K562 (cell line): Measurements from ENCODE around the gene VEGFB. TPM values are rescaled to one million over a fixed set of nuclear protein-coding genes. Genes with fewer than 3 reads are reported as not detected.

Source experiments
- ATAC-seq: fragments of 200-7000 bp; cut with Tn5 transposase; 3 replicates; pipeline ENCODE4 v1.9.1; 2020; ENCODE audit warnings: moderate library complexity
- BruUV-seq: library from RNA; stranded (reverse); fragments of 400-500 nt; replicated peaks from 2 replicates; lab custom pipeline; 2021; lab: Mats Ljungman, UMichigan
- CTCF ChIA-PET: fragments of 300-600 bp; formaldehyde crosslinking; extraction: SDS; loops from one replicate; lab custom pipeline; 2021; ENCODE audit warnings: low intra/inter-chr PET ratio; lab: Yijun Ruan, JAX
- POLR2A ChIA-PET: fragments of 300-600, 350-650 bp; sonication (Branson Sonifier 250); formaldehyde crosslinking; extraction: SDS; loops from one replicate; lab custom pipeline; 2021; ENCODE audit warnings: antibody characterized with exemption, inconsistent platforms; lab: Yijun Ruan, JAX
- DNase-seq, 4 experiments: peaks; one replicate each; pipeline versions ENCODE4 v3.0.0 to v3.0.0-alpha.2; 2011 to 2018; ENCODE audit warnings: low spot score in 3 of 4, mixed read lengths in 3 of 4; ENCODE audit errors: extremely low read depth in 1 of 4
- FAIRE-seq: peaks from 2 replicates; lab custom pipeline; 2011; peaks lifted over from hg19 to GRCh38; lab: Jason Lieb, UNC
- H2AFZ ChIP-seq: 2 replicates; pipeline ENCODE4 v1.6.0; 2011; ENCODE audit warnings: low read depth, low read length, control low read depth, inconsistent platforms
- H3K27ac ChIP-seq: fragments of 200-600 bp; 3 replicates; pipeline ENCODE4 v1.8.0; 2011; ENCODE audit warnings: low read depth, mild to moderate bottlenecking, control low read depth, inconsistent platforms, low read length, moderate library complexity, mixed read lengths; ENCODE audit errors: extremely low read depth
- H3K27me3 ChIP-seq, 2 experiments: fragments of 300-600 bp in 1 of 2; 2 replicates in 1 of 2; 3 replicates in 1 of 2; pipeline versions ENCODE4 v1.6.0 to v1.8.0; 2011; ENCODE audit warnings: inconsistent platforms in 2 of 2, low read length in 2 of 2, mild to moderate bottlenecking in 1 of 2, mixed read lengths in 1 of 2, moderate library complexity in 1 of 2; ENCODE audit not compliant: control insufficient read depth in 2 of 2, insufficient read depth in 2 of 2
- H3K36me3 ChIP-seq: fragments of 300-600 bp; 3 replicates; pipeline ENCODE4 v1.8.0; 2011; ENCODE audit warnings: mild to moderate bottlenecking, low read length, inconsistent platforms; ENCODE audit not compliant: control insufficient read depth, insufficient read depth
- H3K4me1 ChIP-seq, 2 experiments: fragments of 200-600 bp in 1 of 2; replicated peaks in 1 of 2; 2 replicates in 1 of 2; 3 replicates in 1 of 2; pipeline versions ENCODE4 v1.5.1 to v1.8.0; 2011; ENCODE audit warnings: inconsistent platforms in 2 of 2, low read length in 2 of 2, mild to moderate bottlenecking in 1 of 2, mixed read lengths in 1 of 2, moderate library complexity in 1 of 2; ENCODE audit not compliant: control insufficient read depth in 2 of 2, insufficient read depth in 2 of 2
- H3K4me2 ChIP-seq: 2 replicates; pipeline ENCODE4 v1.6.1; 2011; ENCODE audit warnings: low read length, control low read depth, inconsistent platforms, mixed read lengths; ENCODE audit not compliant: insufficient read depth
- H3K4me3 ChIP-seq: fragments of 200-600 bp; sonication (generic), shearing (Covaris generic); 2 replicates; pipeline ENCODE4 v1.5.1; 2016; ENCODE audit warnings: control low read depth, inconsistent platforms
- H3K79me2 ChIP-seq: fragments of 200-600 bp; 3 replicates; pipeline ENCODE4 v1.8.0; 2011; ENCODE audit warnings: low read length, inconsistent platforms; ENCODE audit not compliant: control insufficient read depth, insufficient read depth
- H3K9ac ChIP-seq, 2 experiments: 2 replicates each; pipeline versions ENCODE4 v1.6.0 to v1.6.1; 2011; ENCODE audit warnings: low read depth in 2 of 2, low read length in 2 of 2, control low read depth in 1 of 2, inconsistent platforms in 1 of 2, mild to moderate bottlenecking in 1 of 2, mixed read lengths in 1 of 2; ENCODE audit not compliant: insufficient read depth in 1 of 2
- H3K9me1 ChIP-seq: one replicate; pipeline ENCODE4 v1.6.0; 2011; ENCODE audit warnings: inconsistent platforms, mild to moderate bottlenecking, low read length, moderate library complexity; ENCODE audit not compliant: control insufficient read depth, insufficient read depth
- H3K9me3 ChIP-seq: replicated peaks from 2 replicates; pipeline ENCODE4 v1.5.1; 2011; ENCODE audit warnings: low read depth, low read length, inconsistent platforms; ENCODE audit not compliant: control insufficient read depth, insufficient read depth
- H4K20me1 ChIP-seq: replicated peaks from 2 replicates; pipeline ENCODE4 v1.6.1; 2011; ENCODE audit warnings: low read length, inconsistent platforms, mixed read lengths; ENCODE audit not compliant: control insufficient read depth, insufficient read depth
- DPF2 ChIP-seq: fragments of 450-650 bp; IDR thresholded peaks from 2 replicates; pipeline ENCODE4 v1.6.1; 2016
- KHSRP ChIP-seq: fragments of 450-650 bp; IDR thresholded peaks from 2 replicates; pipeline ENCODE4 v1.6.1; 2017
- LCOR ChIP-seq: sonication (generic); formaldehyde crosslinking; IDR thresholded peaks from 2 replicates; pipeline ENCODE4 v1.8.0; 2022; ENCODE audit warnings: mild to moderate bottlenecking, missing genetic modification reagents
- RBM34 ChIP-seq: fragments of 200-400 bp; formaldehyde crosslinking; IDR thresholded peaks from 2 replicates; pipeline ENCODE4 v1.6.1; 2018; ENCODE audit warnings: low read length, borderline replicate concordance; ENCODE audit not compliant: insufficient read depth
- RFX1 ChIP-seq: fragments of 450-650 bp; IDR thresholded peaks from 2 replicates; pipeline ENCODE4 v1.6.1; 2016; ENCODE audit warnings: mild to moderate bottlenecking, moderate library complexity
- ZBTB7A ChIP-seq: IDR thresholded peaks from 2 replicates; pipeline ENCODE4 v1.6.1; 2011; ENCODE audit warnings: low read depth, mild to moderate bottlenecking, low read length, moderate library complexity, borderline replicate concordance; ENCODE audit not compliant: control insufficient read depth
- ZFX ChIP-seq: sonication (generic); formaldehyde crosslinking; IDR thresholded peaks from 2 replicates; pipeline ENCODE4 v1.8.0; 2022; ENCODE audit warnings: mild to moderate bottlenecking, missing genetic modification reagents, moderate library complexity
- ZNF165 ChIP-seq: fragments of 250-450 bp; sonication (Bioruptor Pico); IDR thresholded peaks from 2 replicates; pipeline ENCODE4 v1.4.0; 2020; ENCODE audit warnings: borderline replicate concordance
- WGBS: fragments of 100-300 bp; shearing (Covaris generic); methylation state at CpG from one replicate; pipeline ENCODE4 v1.1.6; 2016; ENCODE audit warnings: low coverage, mixed read lengths; ENCODE audit not compliant: insufficient coverage; ENCODE audit errors: missing lambda C conversion rate; 5-methylcytosine and 5-hydroxymethylcytosine counted together
- in situ Hi-C: fragments of 300-500 bp; cut with MboI; formaldehyde crosslinking; loops from 4 replicates; pipeline ENCODE4 v1.15.0; 2018; ENCODE audit warnings: inconsistent platforms, mixed read lengths
- intact Hi-C: fragments of 100-400 bp; cut with micrococcal nuclease; formaldehyde crosslinking; loops from 2 replicates; pipeline ENCODE4 v1.14.2; 2022
- polyA plus RNA-seq, 8 experiments: library from polyadenylated mRNA; depleted of rRNA in 4 of 8; stranded (reverse) in 5 of 8; unstranded in 3 of 8; fragments of >200 nt; fragmentation: Nextera tagmentation in 2 of 8; fragmentation: Illumina TruSeq in 1 of 8; extraction: Ambion mirVana in 2 of 8; extraction: Trizol in 1 of 8; gene quantifications; 2 replicates each; pipeline versions ENCODE4 v1.2.1 to v1.2.3, GENCODE V29; 2011 to 2014; ENCODE audit warnings: inconsistent platforms in 1 of 8, missing spikeins in 1 of 8
- total RNA-seq, 7 experiments: library from RNA; depleted of rRNA in 6 of 7; stranded (reverse); fragments of >200 nt in 6 of 7; fragmentation: Illumina TruSeq in 2 of 7; extraction: Trizol in 2 of 7; gene quantifications; 2 replicates each; pipeline versions ENCODE4 v1.2.1 to v1.2.3, GENCODE V29; 2011 to 2021; ENCODE audit warnings: low replicate concordance in 1 of 7

The VEGFB gene
- total and polyA plus RNA-seq, 9 of the 15 experiments (the other 6 are each of a cell fraction or from before 2014, with no cell fraction given), result 11.0 to 83.4 (median 25.7) TPM

DNA sequence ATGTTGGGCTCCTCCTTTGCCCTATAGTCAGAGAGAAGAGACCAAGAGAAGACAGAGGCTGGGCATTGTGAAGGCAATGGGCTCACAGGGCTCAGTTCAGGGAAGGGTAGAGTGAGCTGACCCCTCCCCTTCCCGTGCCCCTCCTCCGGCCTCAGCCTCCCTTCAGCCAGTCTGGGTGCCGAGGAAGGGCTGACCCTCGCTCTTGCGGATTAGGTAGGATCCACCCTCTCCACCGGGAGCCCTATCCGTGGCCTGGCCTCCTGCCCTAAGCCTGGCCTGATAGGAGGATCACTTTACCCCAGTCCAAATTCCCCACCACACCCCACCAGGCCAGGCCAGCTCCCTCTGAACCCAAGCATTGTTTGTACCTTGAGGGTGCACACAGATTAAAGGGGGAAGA is 14.2 kb downstream of the VEGFB start (continued):
- no peak for TF ChIP-seq ZNF165 (CRISPR knock-in tag)
- TF ChIP-seq LCOR (CRISPR knock-in tag), result no peak
- no peak for TF ChIP-seq KHSRP

DNA sequence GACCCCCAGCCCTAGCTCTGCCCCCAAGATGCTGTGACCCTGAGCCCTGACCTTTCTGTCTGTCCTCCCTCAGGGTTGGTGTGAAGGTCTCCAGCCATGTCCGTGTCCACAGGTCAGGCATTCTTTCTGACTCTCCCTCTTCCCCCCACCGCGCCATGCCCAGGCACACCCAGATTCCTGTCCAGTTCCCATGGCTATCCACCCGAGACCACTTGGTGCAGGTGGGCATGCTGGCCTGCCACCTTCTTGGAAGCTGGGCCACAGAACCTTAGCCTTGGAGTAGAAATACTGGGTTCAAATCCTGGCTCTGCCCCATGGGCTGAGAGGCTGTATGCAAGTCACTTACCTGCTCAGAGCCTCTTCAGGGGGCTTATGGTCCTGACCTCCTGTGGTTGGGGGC is 14.7 kb downstream of the VEGFB start:
- in situ Hi-C loops, result no loop called here
- Histone ChIP-seq H3K27ac (0 out of 3 replicates have a peak overlapping the region, but pooled peaks have one; percentile 38), H2AFZ (no peak overlapping the region), H4K20me1 (peaks cover 7% of the 10 kb centered on the region), H3K4me3 (no peak overlapping the region), H3K4me2 (no peak overlapping the region), H3K4me1 (peaks cover 31 to 89% of the 10 kb centered on the region in 2 experiments), H3K9ac (peak overlapping the region in 1 of 2 experiments; percentile 95; a peak in 2 of 4 replicates), H3K9me3 (no peaks in the 10 kb centered on the region), H3K79me2 (peaks cover 48% of the 10 kb centered on the region), H3K27me3 (no peaks in the 10 kb centered on the region), H3K9me1 (no peaks in the 10 kb centered on the region), H3K36me3 (peaks cover 32% of the 10 kb centered on the region; the same call in 1 of the 3 replicates)
- POLR2A ChIA-PET, result interaction anchor here (0.5 to 7.8 kb wide), 6 partner anchors 10 to 613 kb away, joined by 3 to 58 read pairs (median 4); no protein-coding TSS in a partner anchor
- intact Hi-C loops, result loop anchor here (10.0 kb wide), 1 partner anchor 56 kb away; the partner anchor contains the start of genes CATSPERZ and ESRRA
- 0 out of 2 replicates have a peak, but pooled peaks have one; percentile 8 for TF ChIP-seq ZFX (CRISPR knock-in tag)
- no peak for TF ChIP-seq RBM34
- TF ChIP-seq ZBTB7A, result 0 out of 2 replicates have a peak, but pooled peaks have one; percentile 14
- no peak for TF ChIP-seq DPF2
- TF ChIP-seq RFX1, result no peak
- BruUV-seq, result no TSS peak
- ATAC-seq, result no peak
- CTCF ChIA-PET, result no interaction called here
- FAIRE-seq, result no peak
- no peak for DNase-seq
- WGBS, result 83% methylated on average over 4 of the region's 4 CpGs
